GM23338 (cell line): Measurements from ENCODE around the gene PALM. TPM values are rescaled to one million over a fixed set of nuclear protein-coding genes. Genes with fewer than 3 reads are reported as not detected.

ENCODE experiments used
- ATAC-seq: fragments of 200-7000 bp; cut with Tn5 transposase; 3 replicates; pipeline ENCODE4 v1.9.1; 2020
- DNase-seq: peaks from one replicate; pipeline ENCODE4 v3.0.0-alpha.2; 2015; ENCODE audit warnings: low spot score
- H2AFZ ChIP-seq: fragments of 200-600 bp; sonication (generic); 2 replicates; pipeline ENCODE4 v1.8.0; 2016; ENCODE audit warnings: antibody characterized with exemption, mild to moderate bottlenecking, moderate library complexity
- H3F3A ChIP-seq: fragments of 200-600 bp; sonication (generic); replicated peaks from 2 replicates; pipeline ENCODE4 v1.8.0; 2017; ENCODE audit warnings: antibody characterized with exemption, mixed run types, low read depth
- H3K27ac ChIP-seq: fragments of 200-600 bp; sonication (generic); 2 replicates; pipeline ENCODE4 v1.6.1; 2016; ENCODE audit warnings: low read depth
- H3K27me3 ChIP-seq: fragments of 200-600 bp; sonication (generic); 2 replicates; pipeline ENCODE4 v1.8.0; 2016; ENCODE audit warnings: mild to moderate bottlenecking, mixed run types, moderate library complexity; ENCODE audit not compliant: insufficient read depth
- H3K36me3 ChIP-seq: fragments of 200-600 bp; sonication (generic); 2 replicates; pipeline ENCODE4 v1.8.0; 2016; ENCODE audit warnings: mild to moderate bottlenecking; ENCODE audit not compliant: insufficient read depth
- H3K4me1 ChIP-seq: fragments of 200-600 bp; sonication (generic); 2 replicates; pipeline ENCODE4 v1.8.0; 2016; ENCODE audit warnings: mild to moderate bottlenecking, moderate library complexity; ENCODE audit not compliant: insufficient read depth
- H3K4me2 ChIP-seq: fragments of 200-600 bp; sonication (generic); 2 replicates; pipeline ENCODE4 v1.7.1; 2017; ENCODE audit warnings: mixed run types
- H3K4me3 ChIP-seq: fragments of 200-600 bp; sonication (generic); 2 replicates; pipeline ENCODE4 v1.6.1; 2016; ENCODE audit warnings: mixed run types
- H3K79me2 ChIP-seq: fragments of 200-600 bp; sonication (generic); replicated peaks from 2 replicates; pipeline ENCODE4 v1.8.0; 2017; ENCODE audit warnings: mild to moderate bottlenecking; ENCODE audit not compliant: insufficient read depth
- H3K9me2 ChIP-seq: fragments of 200-600 bp; sonication (generic); 2 replicates; pipeline ENCODE4 v1.8.0; 2017; ENCODE audit not compliant: insufficient read depth
- H4K20me1 ChIP-seq: fragments of 200-600 bp; sonication (generic); replicated peaks from 2 replicates; pipeline ENCODE4 v1.8.0; 2017; ENCODE audit warnings: mild to moderate bottlenecking; ENCODE audit not compliant: insufficient read depth
- H3K27ac Mint-ChIP-seq: 2 replicates; pipeline ENCODE4 v1.8.0; 2020; ENCODE audit warnings: inconsistent platforms, mild to moderate bottlenecking, moderate library complexity, mixed read lengths
- H3K27me3 Mint-ChIP-seq: 3 replicates; pipeline ENCODE4 v1.8.0; 2022; ENCODE audit warnings: low read depth, mild to moderate bottlenecking, moderate library complexity, mixed read lengths, inconsistent platforms; ENCODE audit not compliant: insufficient read depth, poor library complexity
- H3K36me3 Mint-ChIP-seq: 3 replicates; pipeline ENCODE4 v1.8.0; 2021; ENCODE audit warnings: low read depth, mild to moderate bottlenecking, inconsistent platforms, moderate library complexity, mixed read lengths
- H3K4me1 Mint-ChIP-seq: 3 replicates; pipeline ENCODE4 v1.8.0; 2020; ENCODE audit warnings: mild to moderate bottlenecking, inconsistent platforms, mixed read lengths
- H3K4me3 Mint-ChIP-seq: 3 replicates; pipeline ENCODE4 v1.8.0; 2021; ENCODE audit warnings: moderate library complexity, mild to moderate bottlenecking, inconsistent platforms, mixed read lengths
- H3K9me3 Mint-ChIP-seq: 3 replicates; pipeline ENCODE4 v1.8.0; 2020; ENCODE audit warnings: moderate library complexity, mild to moderate bottlenecking, inconsistent platforms, mixed read lengths
- ETS1 ChIP-seq: IDR thresholded peaks from 2 replicates; pipeline ENCODE4 v1.6.1; 2016; ENCODE audit warnings: antibody characterized with exemption
- EZH2 ChIP-seq: fragments of 200-600 bp; sonication (generic); IDR thresholded peaks from one replicate; pipeline ENCODE4 v1.8.0; 2017; ENCODE audit warnings: antibody characterized with exemption, mild to moderate bottlenecking, low read depth; ENCODE audit not compliant: unreplicated experiment
- JUNB ChIP-seq: IDR thresholded peaks from one replicate; pipeline ENCODE4 v1.6.1; 2016; ENCODE audit warnings: antibody characterized with exemption; ENCODE audit not compliant: unreplicated experiment
- NANOG ChIP-seq: IDR thresholded peaks from 2 replicates; pipeline ENCODE4 v1.6.1; 2016; ENCODE audit warnings: antibody characterized with exemption, borderline replicate concordance
- POLR2AphosphoS5 ChIP-seq: IDR thresholded peaks from 2 replicates; pipeline ENCODE4 v1.6.1; 2016; ENCODE audit warnings: antibody characterized with exemption, low read depth
- STAT1 ChIP-seq: IDR thresholded peaks from one replicate; pipeline ENCODE4 v1.6.1; 2016; ENCODE audit warnings: antibody characterized with exemption; ENCODE audit not compliant: unreplicated experiment
- ZNF114 ChIP-seq: fragments of 250-450 bp; sonication (Bioruptor Pico); IDR thresholded peaks from 2 replicates; pipeline ENCODE4 v1.5.0; 2020; ENCODE audit warnings: mild to moderate bottlenecking, moderate library complexity
- ZNF331 ChIP-seq: fragments of 250-450 bp; sonication (Bioruptor Pico); IDR thresholded peaks from 2 replicates; pipeline ENCODE4 v1.5.0; 2020; ENCODE audit warnings: low read depth, mild to moderate bottlenecking, moderate library complexity
- polyA plus RNA-seq: library from polyadenylated mRNA; unstranded; fragments of >200 nt; fragmentation: Nextera tagmentation; extraction: Ambion mirVana; gene quantifications from 2 replicates; pipeline ENCODE4 v1.2.1, GENCODE V29; 2016
- total RNA-seq: library from RNA; depleted of rRNA; stranded (reverse); fragments of >200 nt; shearing (Covaris generic); gene quantifications from 2 replicates; pipeline ENCODE4 v1.2.3, GENCODE V29; 2014

Gene PALM
- total and polyA plus RNA-seq, 2 experiments from 2014 or later = 3.8 to 26.1 TPM

GRCh38 chr19:715347-715746, 6.6 kb downstream of the PALM start:
- H3K27me3 ChIP-seq = peaks cover 4% of the 10 kb centered on the region; the same call in 1 of the 2 replicates
- Mint-ChIP-seq H3K9me3 (peaks cover 10% of the 10 kb centered on the region; the same call in 2 of the 3 replicates), H3K4me3 (no peak overlapping the region), H3K36me3 (peaks cover 4% of the 10 kb centered on the region; the same call in 1 of the 3 replicates), H3K4me1 (peaks cover 15% of the 10 kb centered on the region), H3K27me3 (peaks cover 14% of the 10 kb centered on the region), H3K27ac (no peak overlapping the region)
- DNase-seq (no peak), ATAC-seq (no peak)
- no peak overlapping the region for H3K27ac ChIP-seq
- no peaks in the 10 kb centered on the region for H3K9me2 ChIP-seq
- no peak overlapping the region for H2AFZ ChIP-seq
- TF ChIP-seq ETS1 (no peak), STAT1 (no peak), ZNF331 (CRISPR knock-in tag) (no peak), JUNB (no peak), POLR2AphosphoS5 (no peak), EZH2 (no peak), ZNF114 (CRISPR knock-in tag) (no peak), NANOG (no peak)
- H4K20me1 ChIP-seq = 0 out of 2 replicates have a peak, but pooled peaks cover 6% of the 10 kb centered on the region
- H3F3A ChIP-seq = 0 out of 2 replicates have a peak, but pooled peaks cover 10% of the 10 kb centered on the region
- H3K4me3 ChIP-seq = no peak overlapping the region
- H3K79me2 ChIP-seq = no peaks in the 10 kb centered on the region
- peaks cover 13% of the 10 kb centered on the region; the same call in 1 of the 2 replicates for H3K4me1 ChIP-seq
- H3K4me2 ChIP-seq = no peak overlapping the region
- no peaks in the 10 kb centered on the region for H3K36me3 ChIP-seq

DNA sequence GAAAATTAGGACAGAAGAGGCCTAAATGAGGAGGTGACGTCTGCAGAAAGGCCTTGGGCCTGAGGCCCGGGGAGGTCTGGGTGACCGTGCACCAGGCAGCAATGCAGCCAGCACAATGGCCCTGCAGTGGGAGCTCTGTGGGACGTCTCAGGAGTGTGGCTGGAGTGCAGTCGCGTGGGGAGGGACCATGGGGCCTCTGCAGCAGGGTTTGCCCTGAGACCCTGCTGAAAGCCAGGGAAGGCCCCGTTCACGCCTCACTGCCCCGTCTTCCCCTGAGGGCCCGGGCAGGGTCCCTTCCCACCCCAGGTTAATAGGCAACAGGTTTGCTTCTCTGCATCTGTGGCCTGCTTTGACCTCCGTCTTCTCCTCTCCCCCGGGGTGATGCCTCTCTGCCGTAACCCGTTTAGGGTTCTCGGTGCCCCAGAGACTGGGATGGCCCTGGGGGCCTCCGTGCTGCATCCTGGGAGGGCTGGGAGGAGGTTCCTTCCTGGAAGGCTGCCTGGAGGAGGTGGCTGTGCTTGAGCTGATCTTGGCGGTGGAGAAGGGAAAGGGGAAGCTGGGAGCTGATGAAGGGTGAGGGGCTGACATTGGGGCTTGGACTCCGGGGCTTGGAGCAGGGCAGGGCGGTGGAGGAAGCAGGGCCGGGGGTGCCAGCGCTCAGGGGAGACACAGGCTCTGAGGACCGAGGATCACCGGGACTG, 9.7 kb downstream of the PALM start:
- H3K27ac Mint-ChIP-seq = peak overlapping the region; percentile 70; the same call in 1 of the 2 replicates
- Histone ChIP-seq H3K79me2 (no peaks in the 10 kb centered on the region), H3K27ac (no peak overlapping the region), H3K4me1 (peaks cover 5% of the 10 kb centered on the region; the same call in 1 of the 2 replicates), H3F3A (no peaks in the 10 kb centered on the region), H3K4me2 (peak overlapping the region; percentile 72; the same call in 1 of the 2 replicates), H3K9me2 (no peaks in the 10 kb centered on the region), H3K36me3 (no peaks in the 10 kb centered on the region), H4K20me1 (no peaks in the 10 kb centered on the region), H3K4me3 (no peak overlapping the region; the same call in 1 of the 2 replicates), H3K27me3 (peaks cover 7% of the 10 kb centered on the region; the same call in 1 of the 2 replicates), H2AFZ (no peak overlapping the region)
- peaks cover 10% of the 10 kb centered on the region; the same call in 2 of the 3 replicates for H3K9me3 Mint-ChIP-seq
- peaks cover 4% of the 10 kb centered on the region; the same call in 1 of the 3 replicates for H3K36me3 Mint-ChIP-seq
- H3K4me3 Mint-ChIP-seq = no peak overlapping the region
- TF ChIP-seq POLR2AphosphoS5 = no peak
- DNase-seq (peak; percentile 52), ATAC-seq (peak; percentile 34)
- peaks cover 11% of the 10 kb centered on the region for H3K27me3 Mint-ChIP-seq
- H3K4me1 Mint-ChIP-seq = peaks cover 7% of the 10 kb centered on the region; the same call in 1 of the 3 replicates
